ENCODE results near the gene UPK1A.

UPK1A gene

GRCh38 chr19:35696835-35697234 is 30.5 kb downstream of the UPK1A start:
- DNase-seq (ENCODE audit: low read depth), result peak; percentile 87
- TF ChIP-seq CTCF (IDR thresholded peaks at IDR 0.05; ENCODE audit: insufficient read depth, low read depth, low read length, missing control alignments), result no peak
- H3K4me3 ChIP-seq (ENCODE audit: low read depth, low read length), result no peak overlapping the region

- H3K4me3 ChIP-seq (ENCODE audit: low read depth, low read length), result peak overlapping the region; percentile 77
- peak; percentile 100 for DNase-seq (ENCODE audit: low read depth)
- TF ChIP-seq CTCF (IDR thresholded peaks at IDR 0.05; ENCODE audit: insufficient read depth, low read depth, low read length, missing control alignments), result no peak
Measured at GRCh38 chr19:35702223-35703012, 36.1 kb downstream of the UPK1A start.

GRCh38 chr19:35703343-35703742 is 37.0 kb downstream of the UPK1A start:
- no peak for TF ChIP-seq CTCF (IDR thresholded peaks at IDR 0.05; ENCODE audit: insufficient read depth, low read depth, low read length, missing control alignments)
- no peak overlapping the region for H3K4me3 ChIP-seq (ENCODE audit: low read depth, low read length)
- no peak for DNase-seq (ENCODE audit: low read depth)

- no peak for DNase-seq (ENCODE audit: low read depth)
- TF ChIP-seq CTCF (IDR thresholded peaks at IDR 0.05; ENCODE audit: insufficient read depth, low read depth, low read length, missing control alignments), result no peak
- H3K4me3 ChIP-seq (ENCODE audit: low read depth, low read length), result no peak within 1 kb of the TSS
Measured at GRCh38 chr19:35704218-35704617, 37.9 kb downstream of the UPK1A start, which contains the start of gene ZBTB32. Gene ZBTB32 (plus strand): TSS chr19:35704558. CDS start chr19:35714627, 10,069 bp downstream.

GRCh38 chr19:35708391-35708790 is 42.1 kb downstream of the UPK1A start:
- TF ChIP-seq CTCF (IDR thresholded peaks at IDR 0.05; ENCODE audit: insufficient read depth, low read depth, low read length, missing control alignments), result no peak
- DNase-seq (ENCODE audit: low read depth), result no peak
- H3K4me3 ChIP-seq (ENCODE audit: low read depth, low read length), result no peak overlapping the region

GRCh38 chr19:35710784-35711723 is 44.7 kb downstream of the UPK1A start:
- H3K4me3 ChIP-seq (ENCODE audit: low read depth, low read length), result peak overlapping the region; percentile 42
- TF ChIP-seq CTCF (IDR thresholded peaks at IDR 0.05; ENCODE audit: insufficient read depth, low read depth, low read length, missing control alignments), result no peak
- peak; percentile 94 for DNase-seq (ENCODE audit: low read depth)

Measured in GM12865 (cell line).